GM10248 (cell line): ENCODE results near the gene SEC61G.

ENCODE experiments used
- CTCF ChIA-PET: fragments of 300-600 bp; sonication (Branson Sonifier 250); formaldehyde crosslinking; extraction: SDS; loops from one replicate; lab custom pipeline; 2021; ENCODE audit warnings: antibody characterized with exemption; lab: Yijun Ruan, JAX
- POLR2A ChIA-PET: fragments of 350-650 bp; sonication (Branson Sonifier 250); formaldehyde crosslinking; extraction: SDS; loops from one replicate; lab custom pipeline; 2020; ENCODE audit warnings: antibody characterized with exemption; lab: Yijun Ruan, JAX
- DNase-seq: peaks from one replicate; pipeline ENCODE4 v3.0.0; 2012; ENCODE audit errors: extremely low spot score
- TF ChIP-seq, protein P1 (sequence below): IDR thresholded peaks from 2 replicates; pipeline ENCODE4 v1.5.1; 2012; ENCODE audit warnings: mild to moderate bottlenecking, low read depth; ENCODE audit errors: extremely low read depth, missing control alignments, control extremely low read depth

SEC61G gene

GRCh38 chr7:54722502-54722901, 36.5 kb downstream of the SEC61G start:
- TF ChIP-seq, protein P1, sequence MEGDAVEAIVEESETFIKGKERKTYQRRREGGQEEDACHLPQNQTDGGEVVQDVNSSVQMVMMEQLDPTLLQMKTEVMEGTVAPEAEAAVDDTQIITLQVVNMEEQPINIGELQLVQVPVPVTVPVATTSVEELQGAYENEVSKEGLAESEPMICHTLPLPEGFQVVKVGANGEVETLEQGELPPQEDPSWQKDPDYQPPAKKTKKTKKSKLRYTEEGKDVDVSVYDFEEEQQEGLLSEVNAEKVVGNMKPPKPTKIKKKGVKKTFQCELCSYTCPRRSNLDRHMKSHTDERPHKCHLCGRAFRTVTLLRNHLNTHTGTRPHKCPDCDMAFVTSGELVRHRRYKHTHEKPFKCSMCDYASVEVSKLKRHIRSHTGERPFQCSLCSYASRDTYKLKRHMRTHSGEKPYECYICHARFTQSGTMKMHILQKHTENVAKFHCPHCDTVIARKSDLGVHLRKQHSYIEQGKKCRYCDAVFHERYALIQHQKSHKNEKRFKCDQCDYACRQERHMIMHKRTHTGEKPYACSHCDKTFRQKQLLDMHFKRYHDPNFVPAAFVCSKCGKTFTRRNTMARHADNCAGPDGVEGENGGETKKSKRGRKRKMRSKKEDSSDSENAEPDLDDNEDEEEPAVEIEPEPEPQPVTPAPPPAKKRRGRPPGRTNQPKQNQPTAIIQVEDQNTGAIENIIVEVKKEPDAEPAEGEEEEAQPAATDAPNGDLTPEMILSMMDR, result no peak
- no peak for DNase-seq
- ChIA-PET CTCF (no interaction called here), POLR2A (no interaction called here)

DNA sequence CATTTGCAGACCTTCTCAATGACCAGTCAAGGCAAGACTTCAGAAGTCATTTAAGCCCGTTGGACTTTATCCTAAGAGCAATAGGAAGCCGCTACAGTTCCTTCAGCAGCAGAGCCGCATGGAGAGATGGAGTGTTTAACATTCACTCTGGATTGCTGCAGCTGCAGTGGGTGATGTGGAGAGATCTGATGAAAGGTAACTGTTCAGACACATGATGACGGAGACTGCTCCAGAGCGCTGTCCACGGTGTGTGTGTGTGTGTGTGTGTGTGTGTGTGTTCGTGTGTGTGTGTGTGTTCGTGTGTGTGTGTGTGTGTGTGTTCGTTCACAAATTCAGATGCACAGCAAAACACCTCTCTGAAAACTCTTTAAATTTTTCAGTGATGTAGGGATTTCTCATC, 37.0 kb downstream of the SEC61G start:
- TF ChIP-seq, protein P1, result no peak
- DNase-seq, result no peak
- ChIA-PET CTCF (no interaction called here), POLR2A (no interaction called here)

DNA sequence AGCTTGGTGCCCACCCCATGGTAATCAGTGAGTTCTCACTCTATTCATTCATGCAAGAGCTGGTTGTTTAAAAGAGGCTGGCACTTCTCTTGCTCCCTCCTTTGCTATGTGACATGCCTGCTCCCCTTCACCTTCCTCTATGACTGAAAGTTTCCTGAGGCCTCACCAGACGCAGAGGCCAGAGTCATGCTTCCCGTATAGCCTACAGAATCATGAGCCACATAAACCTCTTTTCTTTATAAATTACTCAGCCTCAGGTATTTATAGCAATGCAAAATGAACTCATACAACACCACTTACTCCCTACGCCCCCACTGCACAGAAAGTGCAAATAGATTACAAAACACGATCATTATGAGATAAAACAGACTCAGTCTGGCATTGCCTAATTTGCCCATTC, 39.0 kb downstream of the SEC61G start:
- DNase-seq, result no peak
- TF ChIP-seq, protein P1, result no peak
- ChIA-PET CTCF (interaction anchor here (1.1 kb wide), 1 partner anchor 10 kb away, joined by 3 read pairs; no protein-coding TSS in a partner anchor), POLR2A (no interaction called here)

DNA sequence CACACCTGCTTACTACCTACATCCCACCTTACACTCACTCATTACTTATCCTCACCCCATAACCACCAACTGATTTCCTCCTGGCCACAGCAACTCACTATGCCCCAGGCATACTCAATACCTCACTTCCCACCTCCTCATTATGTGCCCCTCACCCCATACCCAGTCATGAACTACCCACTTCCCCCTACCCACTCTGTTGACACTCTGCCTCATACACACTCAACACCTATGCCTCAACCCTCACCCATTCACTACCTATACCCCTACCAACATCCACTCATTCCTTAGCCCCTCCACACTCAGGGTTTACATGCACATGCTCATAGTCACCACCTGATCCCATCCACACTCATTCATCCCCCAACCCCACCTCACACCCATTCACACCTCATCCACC, 39.6 kb downstream of the SEC61G start:
- DNase-seq, result no peak
- POLR2A ChIA-PET, result no interaction called here
- CTCF ChIA-PET, result interaction anchor here (1.1 kb wide), 1 partner anchor 11 kb away, joined by 3 read pairs; no protein-coding TSS in a partner anchor
- TF ChIP-seq, protein P1, result no peak

- DNase-seq, result no peak
- TF ChIP-seq, protein P1, result no peak
- POLR2A ChIA-PET, result no interaction called here
- CTCF ChIA-PET, result no interaction called here
Observed at GRCh38 chr7:54712820-54713219, 46.2 kb downstream of the SEC61G start.

DNA sequence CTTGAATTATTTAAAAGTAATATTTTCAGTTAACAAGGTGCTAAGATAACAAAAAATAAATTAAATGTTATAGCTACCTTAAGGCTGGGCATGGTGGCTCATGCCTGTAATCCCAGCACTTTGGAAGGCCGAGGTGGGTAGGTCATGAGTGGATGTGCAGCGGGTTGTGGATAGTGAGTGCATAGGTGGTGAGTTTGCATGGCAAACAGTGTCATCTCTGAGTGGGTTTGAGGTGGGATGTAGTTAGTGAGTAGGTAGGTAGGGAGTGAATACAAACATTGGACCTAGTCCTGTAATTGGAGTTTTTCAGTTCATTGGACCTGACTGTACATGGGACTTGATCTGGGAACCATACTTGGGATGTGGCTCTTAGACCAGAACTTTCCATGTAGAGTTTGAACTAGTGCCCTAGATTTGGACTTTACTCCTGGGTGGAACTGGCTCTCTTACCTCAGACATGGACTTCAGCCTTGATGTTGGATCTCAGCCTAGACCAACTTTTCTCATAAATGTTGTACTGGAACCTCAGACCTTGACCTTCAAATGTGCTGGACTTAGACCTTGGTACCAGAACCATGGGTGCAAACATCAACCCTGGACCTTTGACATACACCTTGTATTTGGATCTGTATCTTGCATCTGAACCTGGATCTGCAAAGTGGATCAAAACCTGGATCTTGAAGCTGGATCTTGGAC, 47.0 kb downstream of the SEC61G start:
- TF ChIP-seq, protein P1, result no peak
- POLR2A ChIA-PET, result no interaction called here
- CTCF ChIA-PET, result no interaction called here
- no peak for DNase-seq
